DND-41 (cell line): ENCODE data around the gene LCE7A.

ENCODE experiments used
- ATAC-seq: fragments of 200-7000 bp; cut with Tn5 transposase; 3 replicates; pipeline ENCODE4 v1.9.1; 2021; ENCODE audit warnings: low read depth; ENCODE audit not compliant: insufficient read depth
- DNase-seq: peaks from one replicate; pipeline ENCODE4 v3.0.0-alpha.2; 2020
- H2AFZ ChIP-seq: 2 replicates; pipeline ENCODE4 v1.6.0; 2012; ENCODE audit warnings: low read depth, low read length
- H3K27ac ChIP-seq: 2 replicates; pipeline ENCODE4 v1.5.1; 2012; ENCODE audit warnings: low read length, inconsistent platforms
- H3K27me3 ChIP-seq: fragments of 200-600 bp; sonication (generic); 2 replicates; pipeline ENCODE4 v1.6.0; 2012; ENCODE audit warnings: low read length, mild to moderate bottlenecking, inconsistent platforms; ENCODE audit not compliant: insufficient read depth, poor library complexity
- H3K36me3 ChIP-seq: 2 replicates; pipeline ENCODE4 v1.5.1; 2012; ENCODE audit warnings: low read length, inconsistent platforms; ENCODE audit not compliant: insufficient read depth
- H3K4me1 ChIP-seq: 2 replicates; pipeline ENCODE4 v1.5.1; 2012; ENCODE audit warnings: mild to moderate bottlenecking, low read length; ENCODE audit not compliant: insufficient read depth
- H3K4me2 ChIP-seq: 2 replicates; pipeline ENCODE4 v1.6.0; 2012; ENCODE audit warnings: mild to moderate bottlenecking, moderate library complexity, low read length, inconsistent platforms; ENCODE audit not compliant: insufficient read depth
- H3K4me3 ChIP-seq, 2 experiments: fragments of 200-600 bp in 1 of 2; shearing (Covaris generic) in 1 of 2; 2 replicates each; pipeline ENCODE4 v1.5.1; 2012 to 2016; ENCODE audit warnings: inconsistent platforms in 2 of 2, low read length in 2 of 2, mild to moderate bottlenecking in 2 of 2, low read depth in 1 of 2, moderate library complexity in 1 of 2
- H3K79me2 ChIP-seq: 2 replicates; pipeline ENCODE4 v1.6.0; 2012; ENCODE audit warnings: low read length, inconsistent platforms; ENCODE audit not compliant: insufficient read depth
- H3K9ac ChIP-seq: 2 replicates; pipeline ENCODE4 v1.6.0; 2012; ENCODE audit warnings: low read depth, mild to moderate bottlenecking, inconsistent platforms, low read length, moderate library complexity
- H3K9me3 ChIP-seq: 2 replicates; pipeline ENCODE4 v1.5.1; 2012; ENCODE audit warnings: low read length, moderate library complexity, mild to moderate bottlenecking, inconsistent platforms; ENCODE audit not compliant: insufficient read depth, severe bottlenecking
- H4K20me1 ChIP-seq: 2 replicates; pipeline ENCODE4 v1.6.0; 2012; ENCODE audit warnings: low read length; ENCODE audit not compliant: insufficient read depth
- EZH2 ChIP-seq: IDR thresholded peaks from 3 replicates; pipeline ENCODE4 v1.6.1; 2012; ENCODE audit warnings: borderline replicate concordance, low read depth, mild to moderate bottlenecking, moderate library complexity, low read length, inconsistent platforms; ENCODE audit not compliant: severe bottlenecking
- TF ChIP-seq, protein P1 (sequence below): IDR thresholded peaks from 2 replicates; pipeline ENCODE4 v1.5.1; 2012; ENCODE audit warnings: borderline replicate concordance, low read length, moderate library complexity, mild to moderate bottlenecking; ENCODE audit not compliant: poor library complexity, severe bottlenecking; ENCODE audit errors: extremely low read depth

The LCE7A gene

DNA sequence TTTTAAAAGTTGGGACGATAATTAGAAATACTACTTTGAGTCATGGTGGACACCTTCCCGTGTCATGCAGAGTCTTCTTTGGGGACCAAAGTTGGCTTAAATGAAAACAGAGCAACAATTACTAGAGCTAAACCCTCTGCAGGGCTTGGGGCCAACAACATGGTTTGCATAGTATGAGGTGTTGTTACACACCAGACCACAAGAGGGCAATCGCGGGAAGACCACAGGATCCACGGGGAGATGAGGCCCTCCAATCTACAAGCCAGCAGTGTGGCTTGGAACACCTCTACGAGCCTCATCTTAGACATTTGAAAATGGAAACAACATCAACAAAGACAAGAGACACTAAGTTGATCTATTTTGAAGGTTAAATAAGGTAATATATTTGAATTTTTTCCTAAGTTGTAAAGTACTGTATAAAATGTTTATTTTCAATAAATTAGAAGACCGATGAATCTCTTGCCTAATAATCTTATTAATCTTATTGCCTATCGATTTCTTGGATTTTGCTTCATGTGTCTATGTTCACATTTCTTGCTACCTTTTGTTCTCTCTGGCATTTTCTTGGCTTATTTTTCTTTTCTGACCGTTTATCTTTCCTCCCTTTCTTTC is 10.1 kb downstream of the LCE7A start:
- TF ChIP-seq, protein P1, sequence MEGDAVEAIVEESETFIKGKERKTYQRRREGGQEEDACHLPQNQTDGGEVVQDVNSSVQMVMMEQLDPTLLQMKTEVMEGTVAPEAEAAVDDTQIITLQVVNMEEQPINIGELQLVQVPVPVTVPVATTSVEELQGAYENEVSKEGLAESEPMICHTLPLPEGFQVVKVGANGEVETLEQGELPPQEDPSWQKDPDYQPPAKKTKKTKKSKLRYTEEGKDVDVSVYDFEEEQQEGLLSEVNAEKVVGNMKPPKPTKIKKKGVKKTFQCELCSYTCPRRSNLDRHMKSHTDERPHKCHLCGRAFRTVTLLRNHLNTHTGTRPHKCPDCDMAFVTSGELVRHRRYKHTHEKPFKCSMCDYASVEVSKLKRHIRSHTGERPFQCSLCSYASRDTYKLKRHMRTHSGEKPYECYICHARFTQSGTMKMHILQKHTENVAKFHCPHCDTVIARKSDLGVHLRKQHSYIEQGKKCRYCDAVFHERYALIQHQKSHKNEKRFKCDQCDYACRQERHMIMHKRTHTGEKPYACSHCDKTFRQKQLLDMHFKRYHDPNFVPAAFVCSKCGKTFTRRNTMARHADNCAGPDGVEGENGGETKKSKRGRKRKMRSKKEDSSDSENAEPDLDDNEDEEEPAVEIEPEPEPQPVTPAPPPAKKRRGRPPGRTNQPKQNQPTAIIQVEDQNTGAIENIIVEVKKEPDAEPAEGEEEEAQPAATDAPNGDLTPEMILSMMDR = peak; percentile 90
- no peak for TF ChIP-seq EZH2

DNA sequence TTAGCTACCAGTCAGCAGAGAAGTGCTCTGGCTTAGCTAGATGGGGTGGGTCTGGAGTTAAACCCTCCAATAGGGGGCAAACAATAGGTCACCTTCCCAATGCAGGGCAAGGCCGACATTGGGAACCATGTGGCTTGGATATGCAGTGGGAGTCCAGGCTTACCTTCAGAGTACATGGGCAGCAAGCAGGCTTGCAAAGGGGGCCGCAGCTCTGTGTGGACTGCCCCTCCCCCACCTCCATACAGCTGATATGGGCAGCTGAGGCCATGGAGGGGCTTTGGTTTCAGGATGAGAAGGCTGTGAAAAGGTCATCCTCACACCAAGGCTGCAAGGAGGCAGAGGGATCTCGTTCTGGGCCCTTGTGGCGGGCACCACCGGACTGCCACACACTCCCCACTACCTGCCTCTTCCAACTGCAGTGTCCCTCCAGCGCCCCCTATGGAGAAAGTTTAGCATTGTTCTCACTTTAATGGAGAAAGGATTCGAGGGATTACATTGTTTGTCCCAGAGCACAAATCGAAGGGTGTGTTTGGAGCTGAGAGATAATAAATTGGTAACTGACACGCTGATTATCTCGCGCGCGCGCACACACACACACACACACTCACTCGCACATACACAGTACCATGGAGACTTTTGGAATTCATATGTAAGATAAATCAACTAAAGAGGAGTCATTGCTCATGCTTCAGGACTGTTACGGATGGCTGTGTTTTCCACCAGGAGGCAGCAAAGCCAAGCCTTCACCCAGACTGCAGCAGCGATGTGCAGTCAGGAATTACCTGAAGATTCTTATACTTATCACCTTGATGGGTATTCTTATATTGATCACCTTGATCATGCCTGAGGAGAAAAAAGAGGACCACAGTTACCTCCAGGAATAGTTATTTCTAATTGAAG is 11.3 kb downstream of the LCE7A start:
- peaks cover 16% of the 10 kb centered on the region for H3K27me3 ChIP-seq
- no peaks in the 10 kb centered on the region for H3K79me2 ChIP-seq
- H3K4me3 ChIP-seq = no peak overlapping the region
- H3K4me1 ChIP-seq = no peaks in the 10 kb centered on the region
- no peak overlapping the region for H3K9ac ChIP-seq
- H3K27ac ChIP-seq = no peak overlapping the region
- H3K9me3 ChIP-seq = no peaks in the 10 kb centered on the region
- no peak overlapping the region for H3K4me2 ChIP-seq
- DNase-seq (peak; percentile 12), ATAC-seq (no peak)
- H3K36me3 ChIP-seq = no peaks in the 10 kb centered on the region
- no peak for TF ChIP-seq EZH2
- TF ChIP-seq, protein P1 = peak; percentile 54
- no peak overlapping the region for H2AFZ ChIP-seq
- H4K20me1 ChIP-seq = peaks cover 4% of the 10 kb centered on the region; the same call in 1 of the 2 replicates

More for the DNA sequence above, 10.1 kb downstream of the LCE7A start:
- ATAC-seq (peak; percentile 86), DNase-seq (peak; percentile 69)
- H3K9me3 ChIP-seq = no peaks in the 10 kb centered on the region
- peaks cover 10% of the 10 kb centered on the region for H3K27me3 ChIP-seq
- H3K4me3 ChIP-seq = no peak overlapping the region
- H3K79me2 ChIP-seq = no peaks in the 10 kb centered on the region
- H3K4me1 ChIP-seq = no peaks in the 10 kb centered on the region
- H4K20me1 ChIP-seq = peaks cover 4% of the 10 kb centered on the region; the same call in 1 of the 2 replicates
- H3K27ac ChIP-seq = no peak overlapping the region
- no peak overlapping the region for H2AFZ ChIP-seq
- no peak overlapping the region for H3K9ac ChIP-seq
- no peaks in the 10 kb centered on the region for H3K36me3 ChIP-seq
- no peak overlapping the region for H3K4me2 ChIP-seq

- peaks cover 4% of the 10 kb centered on the region; the same call in 1 of the 2 replicates for H4K20me1 ChIP-seq
- H3K4me2 ChIP-seq = no peak overlapping the region
- ATAC-seq (no peak), DNase-seq (no peak)
- H2AFZ ChIP-seq = no peak overlapping the region
- no peak overlapping the region for H3K27ac ChIP-seq
- no peak overlapping the region for H3K4me3 ChIP-seq
- no peaks in the 10 kb centered on the region for H3K36me3 ChIP-seq
- peaks cover 16% of the 10 kb centered on the region for H3K27me3 ChIP-seq
- H3K9ac ChIP-seq = no peak overlapping the region
- no peaks in the 10 kb centered on the region for H3K9me3 ChIP-seq
- H3K4me1 ChIP-seq = no peaks in the 10 kb centered on the region
- H3K79me2 ChIP-seq = no peaks in the 10 kb centered on the region
- TF ChIP-seq, protein P1 = no peak
- no peak for TF ChIP-seq EZH2
Measured at GRCh38 chr1:152871731-152872126, 11.9 kb downstream of the LCE7A start.
